ENCODE measurements around the gene RSL24D1. TPM values are rescaled to one million over a fixed set of nuclear protein-coding genes. Genes with fewer than 3 reads are reported as not detected.

Gene RSL24D1
- total RNA-seq, 1 experiment from 2014 or later, result 111 TPM

DNA sequence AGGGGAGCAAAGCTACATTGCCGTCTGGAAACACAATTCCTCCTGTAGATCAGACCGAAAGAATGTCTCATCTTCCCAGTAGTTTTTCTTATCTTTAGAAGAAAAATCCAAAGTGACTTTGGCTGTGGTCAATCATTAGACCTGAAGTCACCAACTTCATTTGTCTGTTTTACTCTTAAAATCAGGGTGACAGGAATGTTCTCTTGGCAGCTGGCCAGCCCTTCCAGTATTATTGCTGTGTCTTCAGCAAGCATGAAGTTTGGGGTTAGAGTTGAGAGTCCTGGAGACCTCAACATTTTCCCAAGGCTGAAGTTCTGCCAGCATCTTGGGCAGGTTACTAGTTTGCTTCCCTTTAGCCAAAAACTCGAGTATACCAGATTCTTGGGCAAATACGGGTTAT lies 32.5 kb downstream of the RSL24D1 start:
- H3K4me1 Mint-ChIP-seq, result no peaks in the 10 kb centered on the region
- H3K23ac ChIP-seq (ENCODE audit: insufficient read length, low read depth, low read length), result no peak overlapping the region
- H3K27ac Mint-ChIP-seq, result no peak overlapping the region
- no peaks in the 10 kb centered on the region; a peak in 1 of 7 replicates for H3K36me3 Mint-ChIP-seq (ENCODE audit: insufficient read depth in 1 of 3, low read depth in 3 of 3)
- H2AFZ ChIP-seq (ENCODE audit: low read length), result no peak overlapping the region
- no peak overlapping the region for H3K9ac ChIP-seq (ENCODE audit: extremely low read depth, insufficient read length, low read length)
- H2BK12ac ChIP-seq (ENCODE audit: insufficient read length, low read depth, low read length), result no peak overlapping the region
- no peak overlapping the region for H3K56ac ChIP-seq (ENCODE audit: insufficient read length, low read depth, low read length)
- H4K20me1 ChIP-seq (ENCODE audit: control insufficient read depth, insufficient read depth, insufficient read length), result no peaks in the 10 kb centered on the region
- no peak overlapping the region for H4K91ac ChIP-seq (ENCODE audit: insufficient read length, low read depth, low read length)
- H3K4me3 Mint-ChIP-seq, result no peak overlapping the region
- no peaks in the 10 kb centered on the region for H3K9me3 ChIP-seq (ENCODE audit: control insufficient read depth, low read depth, low read length)
- no peak overlapping the region for H3K18ac ChIP-seq (ENCODE audit: insufficient read length, low read depth, low read length)
- H3K79me1 ChIP-seq (ENCODE audit: insufficient read depth, low read depth, low read length, poor library complexity, severe bottlenecking), result no peaks in the 10 kb centered on the region
- TF ChIP-seq, protein P1, sequence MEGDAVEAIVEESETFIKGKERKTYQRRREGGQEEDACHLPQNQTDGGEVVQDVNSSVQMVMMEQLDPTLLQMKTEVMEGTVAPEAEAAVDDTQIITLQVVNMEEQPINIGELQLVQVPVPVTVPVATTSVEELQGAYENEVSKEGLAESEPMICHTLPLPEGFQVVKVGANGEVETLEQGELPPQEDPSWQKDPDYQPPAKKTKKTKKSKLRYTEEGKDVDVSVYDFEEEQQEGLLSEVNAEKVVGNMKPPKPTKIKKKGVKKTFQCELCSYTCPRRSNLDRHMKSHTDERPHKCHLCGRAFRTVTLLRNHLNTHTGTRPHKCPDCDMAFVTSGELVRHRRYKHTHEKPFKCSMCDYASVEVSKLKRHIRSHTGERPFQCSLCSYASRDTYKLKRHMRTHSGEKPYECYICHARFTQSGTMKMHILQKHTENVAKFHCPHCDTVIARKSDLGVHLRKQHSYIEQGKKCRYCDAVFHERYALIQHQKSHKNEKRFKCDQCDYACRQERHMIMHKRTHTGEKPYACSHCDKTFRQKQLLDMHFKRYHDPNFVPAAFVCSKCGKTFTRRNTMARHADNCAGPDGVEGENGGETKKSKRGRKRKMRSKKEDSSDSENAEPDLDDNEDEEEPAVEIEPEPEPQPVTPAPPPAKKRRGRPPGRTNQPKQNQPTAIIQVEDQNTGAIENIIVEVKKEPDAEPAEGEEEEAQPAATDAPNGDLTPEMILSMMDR (conservative IDR thresholded peaks at IDR 0.05), result no peak
- no peaks in the 10 kb centered on the region for H3K23me2 ChIP-seq (ENCODE audit: insufficient read length, low read depth, low read length, poor library complexity, severe bottlenecking)
- no peak overlapping the region for H3K27ac ChIP-seq (ENCODE audit: insufficient read length, low read depth, low read length)
- H3K27me3 ChIP-seq (ENCODE audit: insufficient read depth, low read length), result no peaks in the 10 kb centered on the region
- no peak overlapping the region for H2BK120ac ChIP-seq (ENCODE audit: low read depth, low read length, poor library complexity, severe bottlenecking)
- H2BK5ac ChIP-seq (ENCODE audit: insufficient read length, low read length), result no peak overlapping the region
- H2AK5ac ChIP-seq (ENCODE audit: insufficient read length, low read length), result no peak overlapping the region
- H3K4me1 ChIP-seq (ENCODE audit: insufficient read depth, low read length), result no peaks in the 10 kb centered on the region
- no peak overlapping the region for H2BK20ac ChIP-seq (ENCODE audit: low read depth, low read length, poor library complexity, severe bottlenecking)
- H3K4ac ChIP-seq (ENCODE audit: low read depth, low read length), result no peak overlapping the region
- H3K9me3 Mint-ChIP-seq, result no peaks in the 10 kb centered on the region
- no peaks in the 10 kb centered on the region for H3K79me2 ChIP-seq (ENCODE audit: insufficient read depth, low read length)
- no peak overlapping the region for H4K5ac ChIP-seq (ENCODE audit: insufficient read length, low read depth, low read length)
- H3K4me2 ChIP-seq (ENCODE audit: insufficient read depth, insufficient read length, low read length), result no peak overlapping the region
- no CpG with 5 or more reads among the region's 4 CpGs for WGBS (ENCODE audit: extremely low coverage, insufficient read length, low lambda C conversion rate)
- no peak overlapping the region for H3T11ph ChIP-seq (ENCODE audit: low read length)
- no peaks in the 10 kb centered on the region for H3K27me3 Mint-ChIP-seq (ENCODE audit: low read depth)
- H2BK15ac ChIP-seq (ENCODE audit: low read depth, low read length), result no peak overlapping the region
- H3K14ac ChIP-seq (ENCODE audit: insufficient read depth, low read length), result no peak overlapping the region
- H4K8ac ChIP-seq (replicated peaks; ENCODE audit: insufficient read length, low read depth, low read length), result no peak overlapping the region
- DNase-seq, result no peak

All from H9 (cell line).